ENCODE measurements around the gene CCL3. TPM values are rescaled to one million over a fixed set of nuclear protein-coding genes. Genes with fewer than 3 reads are reported as not detected.
"Not testable (repeated sequence)": the region's sequence is repeated elsewhere in the genome, so short reads cannot be mapped to it uniquely, and the experiment has no call there.

The CCL3 gene
- polyA plus RNA-seq, 1 donor (not counting 4 experiments of a cell fraction or from before 2014, with no cell fraction given), result not detected

- FAIRE-seq (no peak), DNase-seq (ENCODE audit: low read depth, low spot score) (no peak)
- no peak overlapping the region for H3K9ac ChIP-seq (ENCODE audit: control insufficient read depth, extremely low read depth, insufficient read depth, low read length)
- H3K36me3 ChIP-seq (ENCODE audit: control insufficient read depth in 2 of 2, extremely low read depth in 1 of 2, insufficient read depth in 2 of 2, low read length in 2 of 2), result no peaks in the 10 kb centered on the region
- TF ChIP-seq CTCF (optimal IDR thresholded peaks at IDR 0.05 in 1 of 3, IDR thresholded peaks at IDR 0.05 in 1 of 3, conservative IDR thresholded peaks at IDR 0.05 in 1 of 3; ENCODE audit: extremely low read depth in 1 of 3, insufficient read depth in 2 of 3, low read length in 3 of 3) (no peak), EZH2 (IDR thresholded peaks at IDR 0.05; ENCODE audit: low read length) (no peak)
- no peak overlapping the region for H3K27ac ChIP-seq (ENCODE audit: control insufficient read depth, insufficient read depth, low read length)
- H3K9me1 ChIP-seq (ENCODE audit: control insufficient read depth, extremely low read depth, insufficient read depth, low read length), result no peaks in the 10 kb centered on the region
- H3K27me3 ChIP-seq (ENCODE audit: control insufficient read depth, extremely low read depth, insufficient read depth, low read length), result no peaks in the 10 kb centered on the region
- H3K4me1 ChIP-seq (ENCODE audit: control insufficient read depth, extremely low read depth, insufficient read depth, low read length), result no peaks in the 10 kb centered on the region
- H3K79me2 ChIP-seq (ENCODE audit: control insufficient read depth, insufficient read depth, low read length), result no peaks in the 10 kb centered on the region
- no peak overlapping the region for H3K4me2 ChIP-seq (ENCODE audit: control insufficient read depth, extremely low read depth, insufficient read depth, low read depth, low read length)
- no peaks in the 10 kb centered on the region for H4K20me1 ChIP-seq (ENCODE audit: control insufficient read depth, extremely low read depth, insufficient read depth, low read length)
- no peak overlapping the region for H2AFZ ChIP-seq (ENCODE audit: control insufficient read depth, low read length)
- H3K9me3 ChIP-seq (ENCODE audit: control insufficient read depth, low read depth, low read length), result no peaks in the 10 kb centered on the region
- dilution Hi-C loops (cut with MboI; ENCODE audit: extremely low pct_ligation_motif_present, low sequenced_read_pairs), result no loop called here
- H3K4me3 ChIP-seq (ENCODE audit: control insufficient read depth in 2 of 3, extremely low read depth in 1 of 3, insufficient read depth in 2 of 3, low read depth in 1 of 3, low read length in 3 of 3), result no peak overlapping the region
These were observed 4.3 kb upstream of the CCL3 start for GRCh38 chr17:36094232-36094631.

- H3K4me1 ChIP-seq (ENCODE audit: control insufficient read depth, extremely low read depth, insufficient read depth, low read length); H3K9me1 ChIP-seq (ENCODE audit: control insufficient read depth, extremely low read depth, insufficient read depth, low read length); H3K36me3 ChIP-seq (ENCODE audit: control insufficient read depth in 2 of 2, extremely low read depth in 1 of 2, insufficient read depth in 2 of 2, low read length in 2 of 2); H3K4me3 ChIP-seq (ENCODE audit: control insufficient read depth in 2 of 3, extremely low read depth in 1 of 3, insufficient read depth in 2 of 3, low read depth in 1 of 3, low read length in 3 of 3); H3K27ac ChIP-seq (ENCODE audit: control insufficient read depth, insufficient read depth, low read length); H3K4me2 ChIP-seq (ENCODE audit: control insufficient read depth, extremely low read depth, insufficient read depth, low read depth, low read length); H3K9ac ChIP-seq (ENCODE audit: control insufficient read depth, extremely low read depth, insufficient read depth, low read length); FAIRE-seq; H4K20me1 ChIP-seq (ENCODE audit: control insufficient read depth, extremely low read depth, insufficient read depth, low read length); H3K27me3 ChIP-seq (ENCODE audit: control insufficient read depth, extremely low read depth, insufficient read depth, low read length); H3K9me3 ChIP-seq (ENCODE audit: control insufficient read depth, low read depth, low read length); H2AFZ ChIP-seq (ENCODE audit: control insufficient read depth, low read length); H3K79me2 ChIP-seq (ENCODE audit: control insufficient read depth, insufficient read depth, low read length); DNase-seq (ENCODE audit: low read depth, low spot score); dilution Hi-C loops (cut with MboI; ENCODE audit: extremely low pct_ligation_motif_present, low sequenced_read_pairs): not testable (repeated sequence)
These were observed 2.8 kb upstream of the CCL3 start for GRCh38 chr17:36092715-36093114.

- TF ChIP-seq EZH2 (IDR thresholded peaks at IDR 0.05; ENCODE audit: low read length), result no peak
- TF ChIP-seq CTCF (optimal IDR thresholded peaks at IDR 0.05 in 1 of 3, IDR thresholded peaks at IDR 0.05 in 1 of 3, conservative IDR thresholded peaks at IDR 0.05 in 1 of 3; ENCODE audit: extremely low read depth in 1 of 3, insufficient read depth in 2 of 3, low read length in 3 of 3), result no peak
- Histone ChIP-seq H3K9me1 (ENCODE audit: control insufficient read depth, extremely low read depth, insufficient read depth, low read length) (no peaks in the 10 kb centered on the region), H4K20me1 (ENCODE audit: control insufficient read depth, extremely low read depth, insufficient read depth, low read length) (no peaks in the 10 kb centered on the region), H3K36me3 (ENCODE audit: control insufficient read depth in 2 of 2, extremely low read depth in 1 of 2, insufficient read depth in 2 of 2, low read length in 2 of 2) (no peaks in the 10 kb centered on the region), H3K4me3 (ENCODE audit: control insufficient read depth in 2 of 3, extremely low read depth in 1 of 3, insufficient read depth in 2 of 3, low read depth in 1 of 3, low read length in 3 of 3) (no peak overlapping the region), H3K79me2 (ENCODE audit: control insufficient read depth, insufficient read depth, low read length) (no peaks in the 10 kb centered on the region), H3K4me1 (ENCODE audit: control insufficient read depth, extremely low read depth, insufficient read depth, low read length) (no peaks in the 10 kb centered on the region), H3K9me3 (ENCODE audit: control insufficient read depth, low read depth, low read length) (no peaks in the 10 kb centered on the region), H3K4me2 (ENCODE audit: control insufficient read depth, extremely low read depth, insufficient read depth, low read depth, low read length) (no peak overlapping the region), H3K27me3 (ENCODE audit: control insufficient read depth, extremely low read depth, insufficient read depth, low read length) (no peaks in the 10 kb centered on the region), H3K9ac (ENCODE audit: control insufficient read depth, extremely low read depth, insufficient read depth, low read length) (no peak overlapping the region), H2AFZ (ENCODE audit: control insufficient read depth, low read length) (no peak overlapping the region), H3K27ac (ENCODE audit: control insufficient read depth, insufficient read depth, low read length) (no peak overlapping the region)
- DNase-seq (ENCODE audit: low read depth, low spot score) (no peak), FAIRE-seq (no peak)
- dilution Hi-C loops (cut with MboI; ENCODE audit: extremely low pct_ligation_motif_present, low sequenced_read_pairs), result no loop called here
These were observed 2.3 kb upstream of the CCL3 start for GRCh38 chr17:36092230-36092629.

Data from keratinocyte (primary cell).